Right lobe of liver (tissue), 4 donors: ENCODE data around the gene OGFOD3.

Source experiments
- POLR2A ChIP-seq: fragments of 450-650 bp; IDR thresholded peaks from one replicate; pipeline ENCODE4 v1.6.1; 2017; ENCODE audit warnings: antibody characterized with exemption, mild to moderate bottlenecking
- TF ChIP-seq, protein P1 (sequence below), 4 donors: fragments of 200-600 bp in 3 of 4; fragments of 450-650 bp in 1 of 4; IDR thresholded peaks; one replicate each; pipeline versions ENCODE4 v1.5.1 to v1.8.0; 2016 to 2022; ENCODE audit warnings: antibody characterized with exemption in 4 of 4, mild to moderate bottlenecking in 2 of 4
- donor health status: DM: no; HTN: no; CAD: no.
- donor health status: DM: no; HTN: no; CAD: no.
- donor health status: DM: no; HTN: yes; CAD: no.

DNA sequence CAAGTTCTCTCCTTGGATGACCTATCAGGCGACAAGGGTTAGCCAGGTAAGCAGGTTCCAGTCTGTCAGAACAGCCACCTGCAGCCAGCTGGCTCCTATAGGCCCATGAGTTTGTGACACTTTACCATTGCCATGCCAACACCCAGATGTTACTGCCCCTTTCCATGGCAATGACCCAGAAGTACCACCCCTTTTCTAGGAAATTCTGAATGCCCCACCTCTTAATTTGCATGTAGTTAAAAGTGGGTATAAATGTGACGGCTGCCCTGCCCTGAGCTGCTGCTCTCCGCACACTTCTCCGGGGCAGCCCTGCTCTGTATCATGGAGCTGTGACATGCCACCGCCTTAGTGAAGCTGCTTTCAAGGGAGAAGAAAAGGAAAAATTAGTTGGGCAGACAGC lies 74.8 kb downstream of the OGFOD3 start:
- TF ChIP-seq, protein P1, sequence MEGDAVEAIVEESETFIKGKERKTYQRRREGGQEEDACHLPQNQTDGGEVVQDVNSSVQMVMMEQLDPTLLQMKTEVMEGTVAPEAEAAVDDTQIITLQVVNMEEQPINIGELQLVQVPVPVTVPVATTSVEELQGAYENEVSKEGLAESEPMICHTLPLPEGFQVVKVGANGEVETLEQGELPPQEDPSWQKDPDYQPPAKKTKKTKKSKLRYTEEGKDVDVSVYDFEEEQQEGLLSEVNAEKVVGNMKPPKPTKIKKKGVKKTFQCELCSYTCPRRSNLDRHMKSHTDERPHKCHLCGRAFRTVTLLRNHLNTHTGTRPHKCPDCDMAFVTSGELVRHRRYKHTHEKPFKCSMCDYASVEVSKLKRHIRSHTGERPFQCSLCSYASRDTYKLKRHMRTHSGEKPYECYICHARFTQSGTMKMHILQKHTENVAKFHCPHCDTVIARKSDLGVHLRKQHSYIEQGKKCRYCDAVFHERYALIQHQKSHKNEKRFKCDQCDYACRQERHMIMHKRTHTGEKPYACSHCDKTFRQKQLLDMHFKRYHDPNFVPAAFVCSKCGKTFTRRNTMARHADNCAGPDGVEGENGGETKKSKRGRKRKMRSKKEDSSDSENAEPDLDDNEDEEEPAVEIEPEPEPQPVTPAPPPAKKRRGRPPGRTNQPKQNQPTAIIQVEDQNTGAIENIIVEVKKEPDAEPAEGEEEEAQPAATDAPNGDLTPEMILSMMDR (IDR thresholded peaks at IDR 0.05): no peak
- no peak for TF ChIP-seq POLR2A
